Non-pigmented ciliary epithelial cell (primary cell): Measurements from ENCODE around the gene GRM5.
A peak's percentile ranks its signal among the peaks of the same experiment; 100 is the strongest.

ENCODE experiments used
- DNase-seq: peaks from one replicate; pipeline ENCODE4 v3.0.0-alpha.2; 2010; ENCODE audit warnings: low read depth

Gene GRM5

DNA sequence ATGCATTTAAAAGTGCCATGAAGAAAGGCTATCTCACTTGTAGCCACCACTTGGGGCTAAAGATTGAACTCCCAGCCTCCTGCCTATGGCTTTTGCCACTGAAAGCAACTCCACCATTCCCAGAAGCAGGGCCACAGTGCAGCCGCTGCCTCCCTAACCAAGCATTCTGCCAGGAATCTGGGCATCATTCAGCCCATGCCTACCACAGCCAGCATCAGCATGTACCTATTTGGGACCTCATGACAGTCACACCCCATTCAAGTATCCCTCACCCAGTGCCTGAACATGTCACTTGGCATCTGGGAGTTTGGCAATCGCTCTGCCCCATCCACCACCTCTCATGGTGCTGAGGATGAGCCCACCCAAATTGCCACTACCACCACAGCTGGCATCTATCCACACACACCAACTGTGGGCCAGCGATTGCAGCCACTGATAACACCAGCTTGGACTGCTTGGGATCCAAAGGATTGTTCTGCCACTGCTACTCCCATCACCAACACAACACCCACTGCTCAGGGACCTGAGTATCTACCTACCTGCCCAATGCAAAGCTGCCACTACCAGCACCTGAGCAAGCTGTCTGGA lies 234.4 kb downstream of the GRM5 start:
- no peak for DNase-seq

DNA sequence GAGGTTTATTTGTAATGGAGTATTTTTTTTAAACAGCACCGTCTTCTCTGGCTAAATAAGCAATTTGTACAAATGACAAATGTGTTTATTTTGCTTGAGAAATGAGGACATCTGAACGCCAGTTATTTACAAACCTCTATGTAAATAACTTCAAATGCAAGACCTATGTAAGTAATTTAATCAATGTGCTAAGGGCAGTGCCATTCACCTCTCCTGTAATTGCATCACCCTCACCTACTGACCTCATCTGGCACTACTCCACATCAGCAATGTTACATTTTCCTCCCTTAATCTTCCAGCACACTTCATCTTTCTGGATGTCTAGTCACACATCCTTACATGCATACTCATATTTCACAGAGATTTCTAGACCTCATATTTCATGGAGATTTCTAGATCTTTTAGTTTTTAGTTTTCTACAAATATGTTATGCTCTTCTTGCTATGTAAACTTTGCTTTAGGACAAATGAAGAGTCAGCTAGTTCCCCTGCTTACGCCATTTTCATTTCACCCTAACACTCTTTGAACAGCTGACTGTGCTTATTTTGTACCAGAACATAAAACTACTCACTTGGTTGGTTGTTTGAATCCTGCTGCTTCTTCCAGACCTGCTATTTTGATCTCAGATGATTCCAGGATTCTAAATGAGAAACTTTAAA lies 238.6 kb downstream of the GRM5 start:
- DNase-seq: no peak

DNA sequence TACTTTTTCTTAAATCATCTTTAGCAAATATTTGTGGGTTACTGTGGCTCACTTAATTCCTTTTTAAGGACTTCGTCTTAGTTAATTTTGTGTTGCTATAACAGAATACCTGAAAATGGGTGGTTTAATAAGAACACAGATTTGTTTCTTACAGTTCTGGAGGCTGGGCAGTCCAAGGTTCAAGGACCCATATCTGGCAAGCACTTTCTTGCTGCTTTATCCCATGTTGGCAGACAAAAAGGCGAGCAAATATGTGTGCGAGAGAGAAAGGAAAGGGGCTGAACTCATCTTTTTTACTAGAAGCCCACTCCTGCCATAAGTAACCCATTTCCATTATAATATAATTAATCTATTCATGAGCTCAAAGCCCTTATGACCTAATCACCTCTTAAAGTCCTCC lies 246.2 kb downstream of the GRM5 start:
- no peak for DNase-seq

DNA sequence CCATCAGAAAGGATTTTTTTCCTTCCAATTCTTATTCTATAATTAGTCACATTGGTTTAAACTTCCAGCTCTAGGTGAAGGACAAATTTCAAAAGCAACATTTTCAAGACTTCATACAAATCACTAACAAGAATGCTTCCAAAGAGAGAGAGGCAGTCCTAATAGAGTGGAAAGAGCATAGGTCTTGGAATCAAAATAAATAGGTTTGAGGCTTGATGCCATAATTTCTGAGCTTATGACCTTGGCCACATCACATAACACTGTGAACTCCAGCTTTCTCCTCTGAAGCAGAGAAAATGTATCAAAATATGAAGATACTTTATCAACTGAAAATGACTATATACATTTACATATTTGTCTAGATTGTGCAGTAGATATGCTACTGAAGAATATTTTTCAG lies 246.8 kb downstream of the GRM5 start:
- DNase-seq: no peak

DNA sequence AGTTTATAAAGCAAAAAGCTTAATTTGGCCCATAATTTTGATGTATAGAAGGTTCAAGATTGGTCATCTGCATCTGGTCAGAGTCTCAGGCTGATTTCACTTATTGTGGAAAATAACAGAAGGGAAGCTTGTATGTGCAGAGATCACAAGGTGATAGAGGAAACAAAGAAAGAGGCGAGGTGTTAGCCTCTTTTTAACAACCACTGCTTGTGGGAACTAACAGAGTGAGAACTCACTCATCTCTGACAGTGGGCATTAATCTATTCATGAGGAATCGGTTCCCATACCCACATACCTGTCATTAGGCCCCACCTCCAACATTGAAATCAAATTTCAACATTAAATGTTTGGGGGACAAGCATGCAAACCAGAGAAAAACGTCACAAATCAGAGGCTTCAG lies 250.3 kb downstream of the GRM5 start:
- DNase-seq: no peak

DNA sequence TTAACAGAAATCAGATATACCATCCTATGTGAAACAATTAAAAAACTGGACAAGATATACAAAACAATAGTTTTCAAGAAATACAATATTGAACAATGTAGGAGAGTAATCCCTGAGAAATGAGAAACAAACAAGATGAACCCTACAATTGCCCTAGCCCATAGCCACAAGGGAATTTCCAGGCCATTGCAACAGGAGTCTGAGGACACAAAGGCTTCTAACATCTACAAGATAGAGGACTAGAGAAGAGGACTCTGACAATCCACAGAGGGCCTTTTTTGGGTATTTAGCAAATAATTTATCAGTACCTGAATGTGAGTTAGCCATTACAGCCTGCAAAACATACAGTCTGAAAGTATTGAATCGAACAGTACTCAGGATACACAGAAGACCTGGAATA lies 251.7 kb downstream of the GRM5 start:
- no peak for DNase-seq

DNA sequence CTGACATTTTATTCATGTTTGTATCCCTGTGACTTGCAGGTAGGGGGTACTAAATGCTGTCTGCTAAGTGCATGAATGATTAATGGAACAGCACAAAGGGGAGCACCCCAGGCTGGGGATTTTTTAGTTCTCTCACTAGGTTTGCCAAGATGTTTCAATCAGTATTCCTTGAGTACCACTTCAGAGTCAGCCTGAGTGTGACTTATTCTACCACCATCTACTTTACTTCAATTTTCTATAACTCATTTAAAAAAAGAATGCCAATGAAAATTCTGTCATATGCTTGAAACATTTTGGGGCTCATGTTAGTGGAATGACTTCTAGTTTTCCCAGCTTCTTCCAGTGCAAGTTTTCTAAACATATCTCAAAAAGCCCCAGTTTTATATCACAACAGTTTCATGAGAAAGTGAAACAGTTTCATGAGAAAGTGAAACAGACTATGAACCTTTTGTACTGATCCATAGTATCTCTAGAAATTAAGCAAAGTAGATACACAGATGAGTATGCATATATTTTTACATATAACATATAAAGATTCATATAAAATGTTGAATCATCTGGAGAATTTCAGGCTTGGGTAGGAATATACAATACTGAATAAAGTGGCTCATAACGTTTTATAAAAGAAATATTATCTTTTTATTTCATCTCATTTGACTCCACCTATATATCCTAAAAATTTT lies 252.4 kb downstream of the GRM5 start:
- DNase-seq: no peak

DNA sequence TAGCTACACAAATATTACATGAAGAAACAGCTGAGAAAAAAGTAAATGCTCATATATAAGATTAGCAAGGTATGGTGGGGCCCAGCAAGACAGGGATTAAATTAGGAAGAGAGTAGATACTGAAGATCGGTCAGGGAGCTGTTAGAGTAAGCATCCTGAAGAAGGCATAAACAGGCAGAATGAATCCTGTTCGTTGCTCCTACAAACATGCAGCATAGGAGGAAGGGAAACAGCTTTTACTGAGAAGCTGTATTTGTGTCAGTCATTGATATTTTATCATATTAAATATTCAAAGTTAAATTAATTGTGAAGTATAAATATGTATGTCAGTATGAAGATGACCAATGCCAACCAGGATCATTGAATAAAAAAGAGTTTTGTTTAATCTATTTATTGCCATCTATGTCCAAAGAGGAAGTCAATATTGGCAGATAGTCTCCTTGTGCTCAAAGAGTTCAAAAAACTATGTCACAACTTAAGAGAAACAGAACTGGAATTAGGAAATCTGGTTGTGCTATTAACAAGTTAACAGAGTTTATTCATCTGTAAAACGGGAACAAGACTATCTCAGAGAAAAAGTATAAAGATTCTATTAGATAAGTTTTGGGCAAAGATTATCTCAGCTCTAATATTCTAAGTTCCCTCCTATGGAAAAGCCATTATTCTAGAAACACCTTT lies 255.2 kb downstream of the GRM5 start:
- no peak for DNase-seq

DNA sequence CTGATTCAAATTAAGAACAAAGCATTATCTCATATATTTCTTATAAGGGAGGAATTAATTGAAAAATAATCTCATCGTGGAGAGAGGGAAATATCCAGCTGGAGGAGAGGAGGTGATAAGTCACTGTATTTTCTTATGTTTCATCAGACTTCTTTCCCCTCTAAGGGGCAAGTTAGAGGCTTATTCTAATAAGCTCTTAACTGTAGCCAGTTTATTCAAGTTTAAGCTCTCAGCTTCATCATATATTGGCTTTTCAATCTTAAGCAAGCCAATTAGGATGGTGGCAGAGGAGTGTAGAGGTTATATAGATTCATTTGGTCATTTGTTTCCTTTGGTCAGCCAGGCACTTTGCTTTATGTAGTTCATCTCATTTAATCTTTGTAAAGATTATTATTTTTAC lies 256.7 kb downstream of the GRM5 start:
- no peak for DNase-seq

DNA sequence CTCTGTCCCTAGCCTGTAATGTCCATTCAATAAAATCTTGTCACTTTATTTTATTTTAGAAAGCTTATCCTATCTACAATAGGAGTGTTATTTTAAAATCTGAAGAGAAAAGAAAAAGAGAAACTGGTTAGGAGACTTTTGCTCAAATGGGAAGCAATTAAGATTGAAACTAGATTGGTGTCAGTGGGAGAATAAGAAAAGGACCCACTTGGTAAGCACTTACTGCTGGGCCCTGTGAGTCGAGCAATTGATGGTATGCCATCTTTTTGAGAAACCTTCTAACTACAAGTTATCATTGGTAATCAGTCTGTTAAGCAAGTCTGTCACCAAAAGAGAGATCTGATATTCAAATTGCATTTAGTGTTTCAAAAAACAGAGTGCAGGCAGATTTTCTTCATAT lies 258.4 kb downstream of the GRM5 start:
- no peak for DNase-seq

DNA sequence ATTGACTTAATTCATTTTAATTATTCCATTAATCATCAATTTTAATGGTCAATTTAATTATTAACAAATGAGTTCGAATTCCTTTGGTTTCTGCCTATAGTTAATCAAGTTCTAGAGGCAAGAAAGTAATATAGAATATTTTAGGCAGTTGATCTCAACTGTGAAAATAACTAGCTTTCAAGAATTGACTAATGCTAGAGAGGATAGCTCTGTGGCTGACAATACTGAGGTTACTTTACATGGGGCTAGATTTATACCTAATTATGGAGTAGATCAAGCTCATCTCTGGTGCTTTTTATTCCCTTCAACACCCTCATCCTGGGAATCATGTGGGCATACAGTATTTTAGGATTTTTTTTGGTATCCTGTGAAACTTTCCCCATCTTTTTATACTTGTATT lies 259.4 kb downstream of the GRM5 start:
- no peak for DNase-seq

DNA sequence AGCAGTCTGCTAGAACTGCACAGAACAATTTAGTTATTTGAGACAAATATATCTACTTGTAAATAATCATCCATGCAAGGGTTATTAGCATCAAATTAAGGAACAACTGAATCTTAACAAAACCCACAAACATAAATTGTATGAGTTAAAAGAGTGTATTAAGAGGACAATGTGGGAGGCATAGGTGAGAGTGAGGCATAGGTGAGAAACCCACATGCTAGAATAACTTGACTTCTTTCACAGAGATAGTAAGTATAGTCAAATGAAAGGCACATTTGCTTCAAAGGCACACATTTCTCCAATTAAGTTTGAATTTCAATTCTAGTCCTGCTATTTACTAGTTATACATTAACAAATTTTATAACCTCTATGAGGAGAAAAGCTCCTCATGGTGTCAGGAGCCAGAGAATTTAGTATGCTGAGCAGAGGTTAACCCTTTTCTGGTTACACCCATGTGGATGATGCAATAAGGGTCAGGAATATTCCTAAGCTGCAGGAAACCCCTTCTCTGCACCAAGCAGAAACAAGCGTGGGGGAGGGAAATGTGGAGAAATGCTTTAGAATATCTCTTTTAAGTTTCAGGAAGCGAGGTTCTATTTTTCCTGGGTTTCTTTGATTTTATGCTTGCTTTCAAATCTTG lies 264.2 kb downstream of the GRM5 start:
- no peak for DNase-seq

DNA sequence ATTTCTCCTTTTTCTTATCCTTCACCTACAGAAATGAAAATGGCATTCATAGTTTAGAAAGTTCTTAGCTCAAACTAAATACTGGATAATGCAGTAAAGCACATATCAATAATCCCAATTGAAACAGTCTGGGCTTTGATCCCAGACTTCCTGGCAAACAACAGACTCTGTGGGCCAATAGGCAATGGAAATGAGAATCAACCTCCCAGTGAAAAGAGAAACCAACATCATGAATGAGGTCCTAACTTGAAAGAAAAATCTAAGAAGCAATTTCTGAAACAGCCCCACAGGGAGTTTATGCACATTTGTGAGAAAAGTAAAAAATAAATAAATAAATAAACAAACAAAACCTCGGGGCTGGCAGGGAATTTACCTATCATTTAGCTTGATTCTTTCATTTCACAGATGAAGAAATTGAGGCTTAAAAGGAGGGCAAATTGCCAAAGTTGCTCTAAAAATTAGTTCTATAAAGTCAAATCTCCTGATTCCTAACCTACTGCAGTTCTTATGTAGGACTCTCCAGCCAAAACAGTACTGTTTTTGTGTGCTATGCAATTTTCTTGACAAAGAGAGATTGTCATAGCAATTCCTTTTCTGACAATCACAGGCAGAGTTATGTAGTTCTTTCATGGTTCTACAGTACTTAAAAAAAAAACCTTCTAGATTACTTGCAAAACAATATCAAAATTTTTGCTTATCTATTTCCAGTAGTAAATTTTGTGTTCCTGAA lies 265.8 kb downstream of the GRM5 start:
- DNase-seq: no peak

DNA sequence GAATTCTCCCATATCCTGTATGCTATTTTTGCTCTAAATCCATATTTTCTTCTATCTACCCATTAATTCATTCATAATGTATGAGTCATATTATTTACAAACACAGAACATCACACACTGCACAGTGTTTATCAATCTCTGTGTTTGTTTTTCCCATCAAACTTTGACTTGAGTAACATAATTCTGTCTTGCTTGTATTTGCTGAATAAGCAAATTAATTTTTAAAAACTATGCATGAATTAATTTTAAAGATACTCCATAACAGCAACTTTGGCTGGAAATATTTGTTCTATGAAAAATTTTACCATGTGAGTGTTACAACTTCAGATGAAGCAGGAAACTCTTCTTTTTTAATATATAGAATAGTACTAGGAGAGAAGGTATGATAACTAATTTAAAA lies 275.6 kb downstream of the GRM5 start:
- no peak for DNase-seq

DNA sequence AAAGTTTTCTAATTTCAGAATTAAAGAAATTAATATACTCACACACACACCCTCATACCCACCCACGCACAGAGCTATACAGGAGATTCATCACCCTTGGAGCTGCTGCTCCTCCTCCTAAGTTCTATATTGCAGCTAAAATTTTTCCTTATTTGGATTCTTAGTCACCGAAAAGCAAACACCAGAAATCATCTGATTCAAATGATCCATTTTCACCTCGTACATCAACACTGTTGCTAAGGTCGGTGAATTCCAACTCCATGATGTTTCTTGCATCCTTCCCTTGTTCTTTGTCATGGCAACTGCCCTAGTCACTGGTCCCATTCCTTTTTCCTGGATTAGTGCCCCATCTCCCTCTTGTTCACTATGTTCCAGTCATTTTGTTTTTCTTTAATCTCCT lies 286.2 kb downstream of the GRM5 start:
- DNase-seq: peak; percentile 60

DNA sequence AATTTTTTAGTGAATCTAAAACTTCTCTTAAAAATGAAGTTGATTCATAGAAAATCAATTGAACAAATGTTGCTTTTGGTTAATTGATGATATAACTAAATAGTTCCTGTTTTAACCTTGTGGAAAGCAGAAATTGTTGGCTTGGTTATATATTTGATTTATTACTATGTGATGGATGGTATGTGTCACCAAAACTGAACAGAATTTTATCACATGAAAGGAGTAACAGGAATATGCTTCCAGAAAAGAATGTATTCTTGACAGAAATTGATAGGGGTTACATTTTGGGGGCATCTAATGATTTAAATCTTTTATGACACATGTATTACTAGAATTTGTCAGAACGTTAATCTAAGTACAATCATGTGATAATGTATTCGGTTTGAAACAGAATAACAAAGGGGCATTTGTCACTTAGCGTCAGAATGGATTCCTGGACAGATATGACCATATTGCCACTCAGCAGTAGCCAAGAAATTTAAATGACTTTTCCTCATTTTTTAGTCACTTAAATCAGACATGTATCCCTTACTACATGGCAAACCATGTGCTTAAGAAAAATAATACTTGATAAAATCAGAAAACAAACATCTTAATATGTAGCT lies 295.2 kb downstream of the GRM5 start:
- no peak for DNase-seq

DNA sequence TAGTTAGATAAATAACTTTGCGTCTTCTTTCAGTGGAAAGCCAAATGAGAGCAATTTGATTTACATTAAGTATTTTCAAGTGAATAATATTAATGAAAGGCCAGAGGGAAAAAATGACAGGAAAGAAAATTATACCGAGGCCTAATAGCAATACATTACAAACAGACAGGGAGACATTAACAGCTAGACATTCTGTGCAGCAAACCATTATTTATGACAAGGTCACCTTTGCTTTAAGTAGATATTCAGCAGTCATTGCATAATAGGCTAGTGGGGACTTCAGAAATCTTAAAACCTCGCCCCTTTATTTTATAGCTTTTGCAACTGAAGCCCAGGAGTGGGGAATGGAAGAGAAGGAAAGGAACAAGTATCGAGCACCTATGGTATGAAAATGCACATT lies 321.6 kb downstream of the GRM5 start:
- DNase-seq: no peak

DNA sequence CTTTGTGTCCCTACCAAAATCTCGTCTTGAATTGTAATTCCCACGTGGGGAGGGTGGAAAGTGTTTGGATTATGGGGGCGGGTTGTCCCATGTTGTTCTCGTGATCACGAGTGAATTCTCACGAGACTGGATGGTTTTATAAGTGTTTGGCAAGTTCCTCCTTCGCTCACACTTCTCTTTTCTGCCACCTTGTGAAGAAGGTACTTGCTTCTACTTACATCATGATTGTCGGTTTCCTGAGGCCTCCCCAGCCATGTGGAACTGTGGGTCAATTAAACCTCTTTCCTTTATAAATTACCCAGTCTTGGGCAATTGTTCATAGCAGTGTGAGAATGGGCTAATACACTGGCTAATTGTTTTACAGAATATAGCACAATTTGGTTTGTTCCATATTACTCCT lies 326.3 kb downstream of the GRM5 start:
- DNase-seq: no peak

DNA sequence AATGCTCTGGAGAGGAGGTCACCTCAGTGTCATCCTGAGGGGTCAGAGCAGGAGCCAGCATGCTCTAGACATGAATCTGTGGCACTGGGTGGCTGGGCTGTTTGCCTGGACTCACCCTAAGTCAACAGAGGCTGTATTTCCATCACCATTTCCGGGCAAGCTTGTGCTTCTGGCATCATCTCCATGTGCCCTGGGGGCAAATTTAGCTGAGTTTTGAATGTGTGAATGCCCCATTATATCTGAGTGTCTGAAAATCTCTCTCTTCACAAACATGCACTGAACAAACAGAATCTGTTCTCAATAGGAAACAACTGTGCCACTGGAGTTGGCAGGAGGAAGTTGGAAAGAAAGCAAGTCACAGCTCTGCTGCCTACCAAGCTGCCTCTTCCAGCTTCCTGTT lies 356.2 kb downstream of the GRM5 start:
- DNase-seq: no peak

DNA sequence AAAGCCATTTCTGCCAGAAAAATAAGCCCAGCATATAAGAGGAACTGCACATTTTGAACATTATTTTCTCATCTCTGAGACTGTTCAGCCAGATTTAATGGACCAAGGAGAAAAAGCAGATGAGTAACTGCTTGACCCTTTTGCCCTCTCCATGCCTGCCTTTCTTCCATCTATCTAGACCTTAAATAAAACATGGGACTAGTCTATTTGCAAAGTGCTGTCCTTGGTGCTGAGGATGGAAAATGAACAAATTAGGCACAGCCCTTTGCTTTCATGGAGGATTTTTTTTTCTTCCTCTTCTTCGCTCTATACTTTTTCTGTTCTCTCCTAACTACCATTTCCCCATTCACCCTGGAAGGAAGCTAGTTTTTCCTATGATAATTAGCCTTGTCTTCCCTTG lies 361.3 kb downstream of the GRM5 start:
- no peak for DNase-seq

DNA sequence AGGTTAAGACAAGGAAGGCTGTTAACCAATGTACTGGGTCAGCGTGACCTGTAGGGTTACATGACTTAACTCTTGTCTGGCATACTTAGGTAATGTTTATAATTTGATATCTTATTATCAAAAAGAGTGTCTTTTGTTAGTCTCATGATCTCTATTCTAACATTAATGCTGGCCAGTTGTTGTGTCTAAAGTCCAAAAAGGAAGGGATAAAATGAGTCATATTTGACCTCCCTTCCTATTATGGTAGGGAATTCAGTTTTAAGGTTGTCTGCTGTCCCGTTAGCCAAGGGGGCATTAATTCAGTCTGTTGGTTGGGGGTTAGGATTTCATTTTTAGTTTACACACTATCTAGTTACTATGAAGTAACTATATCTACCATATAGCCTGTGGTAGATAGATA lies 364.0 kb downstream of the GRM5 start:
- DNase-seq: no peak

DNA sequence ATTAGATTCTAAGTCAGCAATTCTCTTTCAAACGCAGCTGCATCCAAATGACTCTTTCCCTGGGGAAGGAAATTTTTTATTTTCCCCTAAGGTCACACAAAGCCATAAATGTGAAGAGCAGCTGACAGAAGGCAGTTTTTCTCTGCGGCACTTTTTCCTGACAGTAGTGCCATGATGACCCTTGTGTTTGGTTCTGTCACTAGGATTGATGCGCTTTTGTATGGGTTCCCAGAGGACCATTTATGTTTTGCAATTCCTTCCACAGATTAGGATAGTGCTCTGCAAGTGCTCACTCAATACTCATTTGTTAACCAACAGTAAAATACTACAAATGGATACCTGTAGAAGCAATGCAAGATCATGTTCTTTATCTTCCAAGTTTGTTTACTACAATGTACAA lies 368.6 kb downstream of the GRM5 start:
- DNase-seq: no peak
